Endothelial cell of hepatic sinusoid (primary cell): Measurements from ENCODE around the gene AIDA.
"Not testable (repeated sequence)": the region's sequence is repeated elsewhere in the genome, so short reads cannot be mapped to it uniquely, and the experiment has no call there.

Experiments used
- in situ Hi-C: cut with HindIII; loops from 2 replicates; pipeline ENCODE4 v1.10.0; 2017; ENCODE audit warnings: low sequenced_read_pairs

AIDA gene

GRCh38 chr1:222712253-222713090, at the start of gene AIDA, which contains the start of gene BROX:
Gene AIDA (minus strand): TSS chr1:222712491. CDS start chr1:222712317, 174 bp downstream.
Gene BROX (plus strand): TSS chr1:222712564. CDS start chr1:222715700, 3,136 bp downstream.
- in situ Hi-C loops, result no loop called here

GRCh38 chr1:222761083-222761482, 48.8 kb upstream of the AIDA start:
- in situ Hi-C loops, result no loop called here

GRCh38 chr1:222759451-222760035, 47.3 kb upstream of the AIDA start:
- in situ Hi-C loops, result no loop called here

GRCh38 chr1:222757646-222758268, 45.5 kb upstream of the AIDA start:
- in situ Hi-C loops, result no loop called here

- in situ Hi-C loops, result no loop called here
Observed at GRCh38 chr1:222754366-222755139, 42.3 kb upstream of the AIDA start.

GRCh38 chr1:222751255-222751654, 39.0 kb upstream of the AIDA start:
- in situ Hi-C loops, result no loop called here

- in situ Hi-C loops, result no loop called here
Observed at GRCh38 chr1:222750651-222751050, 38.4 kb upstream of the AIDA start.

- in situ Hi-C loops, result loop anchor here (5.0 kb wide), 1 partner anchor 72 kb away; no protein-coding TSS in a partner anchor
Observed at GRCh38 chr1:222749927-222750326, 37.6 kb upstream of the AIDA start.

GRCh38 chr1:222741630-222742457, 29.6 kb upstream of the AIDA start:
- in situ Hi-C loops, result not testable (repeated sequence)

- in situ Hi-C loops, result no loop called here
Observed at GRCh38 chr1:222739929-222740328, 27.6 kb upstream of the AIDA start.

- in situ Hi-C loops, result no loop called here
Observed at GRCh38 chr1:222739465-222739864, 27.2 kb upstream of the AIDA start.

- in situ Hi-C loops, result no loop called here
Observed at GRCh38 chr1:222736972-222737371, 24.7 kb upstream of the AIDA start, which contains the start of gene FAM177B. Gene FAM177B (plus strand): TSS chr1:222737202. CDS start chr1:222746546, 9,344 bp downstream.

GRCh38 chr1:222736470-222736869, 24.2 kb upstream of the AIDA start:
- in situ Hi-C loops, result no loop called here

- in situ Hi-C loops, result no loop called here
Observed at GRCh38 chr1:222734740-222735139, 22.4 kb upstream of the AIDA start.

GRCh38 chr1:222732216-222733159, 20.2 kb upstream of the AIDA start:
- in situ Hi-C loops, result no loop called here

- in situ Hi-C loops, result no loop called here
Observed at GRCh38 chr1:222730866-222731265, 18.6 kb upstream of the AIDA start.

- in situ Hi-C loops, result no loop called here
Observed at GRCh38 chr1:222728746-222729145, 16.5 kb upstream of the AIDA start.

- in situ Hi-C loops, result no loop called here
Observed at GRCh38 chr1:222716393-222716792, 4.1 kb upstream of the AIDA start.
